ENCODE measurements around the gene BICD2.
"Not testable (repeated sequence)": the region's sequence is repeated elsewhere in the genome, so short reads cannot be mapped to it uniquely, and the experiment has no call there.

BICD2 gene

GRCh38 chr9:92769990-92770359 lies 5.3 kb upstream of the BICD2 start:
- no peak for FAIRE-seq

- FAIRE-seq = no peak
Measured at GRCh38 chr9:92769286-92769685, 4.7 kb upstream of the BICD2 start.

- not testable (repeated sequence) for FAIRE-seq
Measured at GRCh38 chr9:92768816-92769215, 4.2 kb upstream of the BICD2 start.

- no peak for FAIRE-seq
Measured at GRCh38 chr9:92767066-92768054, 2.7 kb upstream of the BICD2 start.

GRCh38 chr9:92764988-92765936 lies 629 bp upstream of the BICD2 start:
- FAIRE-seq = no peak

GRCh38 chr9:92763721-92764380 lies 782 bp downstream of the BICD2 start:
- no peak for FAIRE-seq

- no peak for FAIRE-seq
Measured at GRCh38 chr9:92762781-92763708, 1.6 kb downstream of the BICD2 start.

GRCh38 chr9:92762196-92762595 lies 2.4 kb downstream of the BICD2 start:
- no peak for FAIRE-seq

GRCh38 chr9:92761686-92762085 lies 2.9 kb downstream of the BICD2 start:
- FAIRE-seq = no peak

- no peak for FAIRE-seq
Measured at GRCh38 chr9:92760494-92760893, 4.1 kb downstream of the BICD2 start.

- no peak for FAIRE-seq
Measured at GRCh38 chr9:92760070-92760469, 4.6 kb downstream of the BICD2 start.

- no peak for FAIRE-seq
Measured at GRCh38 chr9:92759446-92759845, 5.2 kb downstream of the BICD2 start.

GRCh38 chr9:92756792-92757191 lies 7.8 kb downstream of the BICD2 start:
- FAIRE-seq = no peak

GRCh38 chr9:92754091-92754745 lies 10.4 kb downstream of the BICD2 start:
- no peak for FAIRE-seq

GRCh38 chr9:92752812-92753404 lies 11.7 kb downstream of the BICD2 start:
- no peak for FAIRE-seq

GRCh38 chr9:92749934-92750315 lies 14.7 kb downstream of the BICD2 start:
- no peak for FAIRE-seq

GRCh38 chr9:92749071-92749933 lies 15.3 kb downstream of the BICD2 start:
- no peak for FAIRE-seq

GRCh38 chr9:92748233-92748497 lies 16.5 kb downstream of the BICD2 start:
- no peak for FAIRE-seq

GRCh38 chr9:92747459-92748232 lies 17.0 kb downstream of the BICD2 start:
- FAIRE-seq = no peak

Measured in endometrium (tissue), 2 donors.